A204.1 (cell line): Measurements from ENCODE around the gene ARL4A.
A peak's percentile ranks its signal among the peaks of the same experiment; 100 is the strongest.
"Not testable (repeated sequence)": the region's sequence is repeated elsewhere in the genome, so short reads cannot be mapped to it uniquely, and the experiment has no call there.

Experiments used
- FAIRE-seq: peaks from 2 replicates; lab custom pipeline; 2012; peaks lifted over from hg19 to GRCh38; lab: Jason Lieb, UNC

The ARL4A gene

DNA sequence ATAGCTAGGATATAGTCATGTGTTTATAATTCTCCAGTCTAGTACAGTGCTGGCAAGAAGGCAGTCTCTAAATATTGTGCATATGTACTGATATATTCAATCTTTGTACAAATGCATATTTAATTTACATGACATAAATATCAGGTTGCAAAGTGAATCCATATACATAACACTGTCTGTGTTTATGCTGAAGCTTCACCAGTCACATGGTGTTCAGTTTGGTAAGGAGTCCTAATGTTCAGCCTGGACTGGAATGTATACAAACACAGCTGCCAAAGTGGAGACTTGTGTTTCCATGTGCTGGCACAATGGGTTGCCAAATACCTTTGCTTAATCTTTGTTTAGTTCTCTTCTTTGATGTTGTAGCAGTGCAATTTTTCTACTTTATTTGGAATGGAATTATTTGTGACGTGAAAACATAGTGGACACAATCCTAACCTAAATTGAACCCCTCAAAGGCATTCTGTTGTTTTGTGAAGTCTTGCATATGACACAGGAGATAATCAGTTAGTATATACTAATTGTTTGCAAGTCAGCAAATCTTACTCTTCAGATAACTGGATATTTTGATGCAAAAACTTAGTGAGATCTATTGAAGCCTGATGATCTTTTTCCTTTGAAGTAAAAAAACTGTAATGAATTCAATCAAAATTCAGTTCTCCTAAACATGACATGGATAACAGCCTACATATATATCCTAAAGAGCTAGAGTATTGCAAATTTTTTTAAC lies 17.3 kb upstream of the ARL4A start:
- FAIRE-seq, result no peak

- FAIRE-seq, result no peak
Observed at GRCh38 chr7:12670743-12671520, 16.5 kb upstream of the ARL4A start.

GRCh38 chr7:12673436-12673835 lies 14.0 kb upstream of the ARL4A start:
- not testable (repeated sequence) for FAIRE-seq

DNA sequence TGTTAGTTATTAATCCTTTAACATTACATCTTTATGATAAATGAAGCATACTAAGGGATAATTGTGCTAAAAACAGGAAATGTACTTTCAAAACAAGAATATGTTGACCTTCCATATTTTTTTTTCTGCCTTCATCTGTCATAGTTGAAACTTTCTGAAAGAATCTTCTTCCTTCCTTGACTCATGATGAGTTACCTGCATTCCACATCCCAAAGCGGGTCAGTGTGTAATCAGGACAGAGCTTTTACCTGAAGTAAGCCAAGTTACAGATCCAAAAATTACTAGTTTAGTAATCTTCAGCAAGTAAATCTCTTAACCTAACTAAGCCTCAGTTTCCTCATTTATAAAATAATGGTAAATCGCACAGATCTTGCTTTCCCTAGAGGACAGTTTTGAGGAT lies 13.4 kb upstream of the ARL4A start:
- FAIRE-seq, result no peak

GRCh38 chr7:12674861-12675260 lies 12.6 kb upstream of the ARL4A start:
- no peak for FAIRE-seq

GRCh38 chr7:12683678-12684585 lies 3.5 kb upstream of the ARL4A start:
- no peak for FAIRE-seq

DNA sequence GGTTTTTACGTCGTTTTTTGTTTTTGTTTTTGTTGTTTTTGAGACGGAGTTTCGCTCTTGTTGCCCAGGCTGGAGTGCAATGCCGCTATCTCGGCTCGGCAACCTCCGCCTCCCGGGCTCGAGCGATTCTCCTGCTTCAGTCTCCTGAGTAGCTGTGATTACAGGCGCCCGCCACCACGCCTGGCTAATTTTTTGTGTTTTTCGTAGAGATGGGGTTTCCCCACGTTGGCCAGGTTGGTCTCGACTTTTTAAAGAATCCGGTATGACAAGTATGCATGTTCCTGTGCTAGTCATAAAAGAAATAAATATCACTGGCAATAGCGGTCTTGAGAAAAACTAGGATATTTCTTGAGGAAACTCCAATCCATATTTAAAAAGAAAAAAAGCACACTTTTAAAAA lies 2.7 kb upstream of the ARL4A start:
- FAIRE-seq, result no peak

- FAIRE-seq, result no peak
Observed at GRCh38 chr7:12685550-12685949, 1.9 kb upstream of the ARL4A start.

DNA sequence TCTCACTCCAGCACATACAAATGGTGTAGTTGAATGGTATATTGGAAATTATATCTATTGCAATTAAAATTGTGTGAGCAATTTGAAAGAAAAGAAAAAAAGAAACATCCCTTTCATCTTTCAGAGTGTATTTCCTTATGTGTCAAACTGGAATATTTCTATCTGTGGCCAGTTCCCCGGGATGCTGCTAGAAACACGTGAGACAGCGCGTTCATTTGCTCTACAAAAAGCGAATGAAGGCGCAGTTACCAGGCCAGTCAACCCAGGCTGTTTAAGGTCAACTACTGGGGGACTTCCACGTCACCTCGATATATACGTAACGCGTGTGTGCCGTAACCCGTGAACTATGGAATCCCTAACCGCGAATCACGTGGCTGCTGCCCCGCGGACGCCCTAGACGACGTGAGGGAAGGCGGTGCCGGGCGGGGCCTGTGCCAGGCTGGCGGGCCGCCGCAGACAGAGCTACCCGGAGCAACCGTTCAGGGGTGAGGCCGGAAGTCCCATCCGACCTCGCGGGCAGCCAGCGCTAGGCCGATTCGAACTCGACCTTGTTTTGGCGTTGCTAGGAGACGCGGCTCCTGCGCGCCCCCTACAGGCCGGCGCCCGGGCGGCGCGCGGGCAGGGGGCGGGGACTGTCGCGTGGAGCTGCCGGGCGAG lies 1.1 kb upstream of the ARL4A start:
- FAIRE-seq, result peak; percentile 88

- no peak for FAIRE-seq
Observed at GRCh38 chr7:12687718-12688171, 312 bp downstream of the ARL4A start.

DNA sequence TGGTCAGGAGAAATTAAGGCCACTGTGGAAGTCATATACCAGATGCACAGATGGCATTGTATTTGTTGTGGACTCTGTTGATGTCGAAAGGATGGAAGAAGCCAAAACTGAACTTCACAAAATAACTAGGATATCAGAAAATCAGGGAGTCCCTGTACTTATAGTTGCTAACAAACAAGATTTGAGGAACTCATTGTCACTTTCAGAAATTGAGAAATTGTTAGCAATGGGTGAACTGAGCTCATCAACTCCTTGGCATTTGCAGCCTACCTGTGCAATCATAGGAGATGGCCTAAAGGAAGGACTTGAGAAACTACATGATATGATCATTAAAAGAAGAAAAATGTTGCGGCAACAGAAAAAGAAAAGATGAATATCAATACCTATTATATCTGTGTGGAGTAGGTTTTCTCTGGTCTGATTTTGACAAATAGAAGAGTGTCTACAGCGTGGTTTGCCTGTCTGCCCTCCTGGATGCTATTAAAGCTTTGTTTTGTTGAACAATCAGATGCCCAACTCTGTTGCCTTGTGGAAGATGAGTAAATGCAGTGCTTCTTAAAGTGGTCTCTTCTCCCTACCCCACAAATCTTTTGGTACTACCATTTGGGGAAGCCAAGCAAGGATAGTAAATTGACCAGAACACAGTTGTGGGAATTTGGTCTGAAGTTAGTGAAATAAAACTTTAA lies 1.2 kb downstream of the ARL4A start:
- not testable (repeated sequence) for FAIRE-seq

DNA sequence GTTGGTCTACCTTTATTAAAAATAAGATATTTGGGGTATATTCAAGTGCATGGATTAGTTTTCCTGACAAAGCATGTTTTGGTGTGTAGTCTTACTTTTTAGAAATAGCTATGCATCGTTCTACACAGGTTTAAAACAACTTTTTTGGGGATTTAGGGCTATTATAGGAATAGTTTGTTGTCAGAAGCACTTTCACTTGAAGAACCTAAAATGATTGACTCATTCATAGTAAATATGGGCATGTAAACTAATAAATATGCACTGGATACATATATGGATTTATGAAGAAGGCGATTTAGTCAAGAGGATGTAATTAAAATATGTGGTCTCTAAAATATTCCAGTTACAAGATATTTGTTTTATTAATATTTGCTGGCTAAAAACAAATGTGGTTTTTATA lies 2.0 kb downstream of the ARL4A start:
- FAIRE-seq, result no peak

GRCh38 chr7:12690041-12690878 lies 2.8 kb downstream of the ARL4A start:
- no peak for FAIRE-seq

GRCh38 chr7:12691388-12691787 lies 4.0 kb downstream of the ARL4A start:
- not testable (repeated sequence) for FAIRE-seq

- FAIRE-seq, result no peak
Observed at GRCh38 chr7:12692035-12692434, 4.6 kb downstream of the ARL4A start.

DNA sequence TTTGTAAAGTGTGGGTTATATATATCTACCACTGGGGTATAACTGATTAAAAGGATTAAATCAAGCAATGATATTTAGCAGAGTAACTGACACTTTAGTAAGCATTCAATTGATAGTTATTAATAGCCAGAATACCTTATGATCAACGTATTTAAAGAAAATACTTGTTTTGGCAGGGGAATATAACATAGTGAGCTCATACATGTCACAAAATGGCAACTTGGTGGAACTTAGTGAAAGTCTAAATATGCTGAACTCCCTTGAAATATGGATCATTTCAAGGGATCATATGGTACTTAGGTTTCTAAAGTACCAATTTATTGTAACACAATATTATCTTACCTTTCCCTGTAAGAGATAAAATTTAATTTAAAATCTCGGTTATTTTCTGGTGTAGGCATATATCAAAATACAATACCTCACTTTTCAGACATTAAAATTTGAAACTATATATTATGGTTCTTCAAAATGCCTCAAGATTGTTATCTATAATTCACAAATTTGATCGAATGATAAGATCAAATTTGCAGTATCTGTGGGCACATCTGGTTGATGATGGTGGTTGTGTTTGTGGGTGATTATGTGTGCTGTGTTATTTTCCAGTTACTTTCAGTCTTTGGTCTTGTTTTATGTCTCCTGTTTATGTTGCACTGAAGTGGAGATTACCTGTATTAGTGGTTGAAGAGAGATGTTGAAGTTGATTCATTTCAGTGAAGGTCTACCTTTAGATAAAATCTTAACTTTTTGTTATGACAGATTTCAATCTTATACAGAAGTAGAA lies 5.2 kb downstream of the ARL4A start:
- no peak for FAIRE-seq

DNA sequence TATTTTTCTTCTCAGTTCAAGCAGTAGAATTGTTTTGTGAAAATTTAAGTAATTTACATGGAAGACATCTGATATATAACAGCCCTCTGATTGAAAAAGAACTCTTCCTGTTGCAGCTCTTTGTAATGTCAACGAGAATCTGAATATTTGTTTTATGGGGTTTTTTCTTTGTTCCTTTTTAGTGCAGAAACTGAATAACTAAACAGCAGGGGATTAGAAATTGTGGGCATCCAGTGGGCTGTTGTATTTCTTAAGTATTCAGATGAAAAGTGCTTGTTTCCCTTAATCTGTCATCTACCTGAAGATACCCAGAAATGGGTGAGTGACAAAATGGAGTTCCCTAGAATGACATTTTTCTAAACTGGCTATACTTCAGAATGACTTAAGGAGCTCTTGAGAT lies 7.4 kb downstream of the ARL4A start:
- FAIRE-seq, result no peak

GRCh38 chr7:12695965-12696364 lies 8.5 kb downstream of the ARL4A start:
- FAIRE-seq, result no peak

- FAIRE-seq, result no peak
Observed at GRCh38 chr7:12699299-12699698, 11.9 kb downstream of the ARL4A start.

DNA sequence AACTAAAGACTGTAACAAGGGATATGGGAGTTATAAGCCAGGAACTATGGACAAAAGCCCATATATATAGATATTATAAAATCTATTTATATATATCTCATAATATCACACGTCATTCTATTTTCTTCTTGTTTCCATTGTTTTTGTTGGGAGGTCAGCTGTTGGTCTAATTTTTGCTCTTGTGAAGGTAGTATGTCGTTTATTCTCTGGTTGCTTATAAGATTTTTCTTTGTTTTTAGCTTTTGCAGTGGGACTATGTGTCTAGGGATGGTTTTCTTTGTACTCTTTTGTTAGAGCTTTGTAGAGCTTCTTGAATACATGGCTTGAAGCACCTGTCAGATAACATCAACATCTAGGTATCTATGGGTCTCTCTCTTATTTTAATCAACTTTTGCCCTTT lies 14.0 kb downstream of the ARL4A start:
- no peak for FAIRE-seq
